HG03196 (cell line): ENCODE measurements around the gene PARD3.

Experiments
- ATAC-seq: cut with Tn5 transposase; IDR thresholded peaks from one replicate; pipeline ENCODE4 v1.9.1; 2021; ENCODE audit not compliant: unreplicated experiment

PARD3 gene

DNA sequence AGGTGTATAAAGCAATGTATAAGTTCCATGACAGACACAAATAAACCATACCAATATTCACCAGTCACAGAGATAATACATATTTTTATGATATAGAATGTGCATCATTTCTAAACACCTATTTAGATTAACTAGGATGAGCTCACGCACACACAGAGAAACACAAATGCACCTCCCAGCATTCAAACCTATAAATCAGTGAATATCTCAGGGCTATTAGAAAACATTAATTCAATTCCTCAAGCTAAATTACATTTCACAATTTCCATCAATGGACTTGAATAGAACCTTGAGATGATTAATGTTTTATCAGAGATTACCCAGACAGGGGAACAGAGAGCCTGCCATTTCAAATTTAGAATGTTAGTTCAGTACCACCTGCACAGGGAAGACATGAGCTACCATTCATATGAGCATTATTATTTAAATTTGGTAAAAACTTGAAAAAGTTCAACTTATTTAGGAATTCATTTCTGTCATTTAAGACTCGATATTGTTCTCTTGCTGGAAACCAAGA lies 221.7 kb downstream of the PARD3 start:
- ATAC-seq = no peak

- ATAC-seq = no peak
These were observed 224.3 kb downstream of the PARD3 start for GRCh38 chr10:34590793-34591192.

- no peak for ATAC-seq
These were observed 225.8 kb downstream of the PARD3 start for GRCh38 chr10:34589275-34589674.

GRCh38 chr10:34587680-34588019 lies 227.4 kb downstream of the PARD3 start:
- ATAC-seq = no peak

GRCh38 chr10:34587002-34587679 lies 228.0 kb downstream of the PARD3 start:
- ATAC-seq = no peak

DNA sequence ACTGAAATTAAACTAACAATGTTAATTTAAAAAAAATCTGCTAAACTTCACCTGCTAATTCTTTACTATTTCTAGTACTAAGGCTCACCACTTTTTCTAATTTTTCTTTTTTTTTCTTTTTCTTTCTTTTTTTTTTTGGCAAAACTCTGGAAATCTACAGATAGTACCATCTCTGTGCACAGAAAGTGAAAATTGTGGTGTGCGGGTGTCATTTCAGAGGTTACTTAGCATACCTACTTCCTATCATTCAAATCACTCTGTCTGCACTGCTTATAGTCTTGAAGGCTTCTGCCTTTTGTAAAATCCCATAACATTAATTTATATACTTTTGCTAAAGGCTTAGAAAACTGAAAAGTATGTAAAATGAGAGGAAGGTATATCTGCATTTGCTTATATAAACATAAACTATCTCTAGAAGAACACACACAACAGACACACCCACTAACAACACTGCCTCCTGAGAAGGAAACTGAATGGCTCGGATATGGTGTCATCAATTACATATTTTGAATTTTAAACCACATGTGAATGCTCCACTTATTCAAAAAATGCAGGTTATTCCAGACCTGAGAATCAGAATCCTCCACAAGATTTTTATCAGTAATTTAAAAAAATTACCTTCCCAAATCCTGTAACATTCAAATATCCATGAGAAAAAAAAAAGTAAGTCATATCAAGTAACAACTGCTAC lies 229.5 kb downstream of the PARD3 start:
- peak; percentile 58 for ATAC-seq

DNA sequence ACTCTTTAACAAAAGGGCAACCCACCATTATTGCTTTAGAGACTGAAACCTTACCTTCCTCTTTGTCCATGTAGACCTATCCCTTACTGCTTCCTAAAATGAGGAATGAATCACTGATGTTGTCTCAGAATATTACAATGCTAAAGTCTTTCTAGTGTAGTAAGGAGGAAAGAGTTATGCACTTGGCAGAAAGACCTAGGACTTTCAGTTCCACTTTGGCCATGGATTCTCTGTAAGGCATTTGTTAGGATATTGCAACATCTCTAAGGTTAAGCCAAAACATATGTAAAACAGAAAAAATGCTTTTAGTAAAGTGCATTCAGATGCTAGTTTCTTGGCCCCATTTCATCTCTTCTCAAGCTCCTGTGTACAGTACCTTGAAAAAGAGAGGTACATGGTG lies 230.9 kb downstream of the PARD3 start:
- no peak for ATAC-seq

GRCh38 chr10:34581801-34582532 lies 233.1 kb downstream of the PARD3 start:
- ATAC-seq = no peak

GRCh38 chr10:34580643-34581042 lies 234.5 kb downstream of the PARD3 start:
- ATAC-seq = no peak

DNA sequence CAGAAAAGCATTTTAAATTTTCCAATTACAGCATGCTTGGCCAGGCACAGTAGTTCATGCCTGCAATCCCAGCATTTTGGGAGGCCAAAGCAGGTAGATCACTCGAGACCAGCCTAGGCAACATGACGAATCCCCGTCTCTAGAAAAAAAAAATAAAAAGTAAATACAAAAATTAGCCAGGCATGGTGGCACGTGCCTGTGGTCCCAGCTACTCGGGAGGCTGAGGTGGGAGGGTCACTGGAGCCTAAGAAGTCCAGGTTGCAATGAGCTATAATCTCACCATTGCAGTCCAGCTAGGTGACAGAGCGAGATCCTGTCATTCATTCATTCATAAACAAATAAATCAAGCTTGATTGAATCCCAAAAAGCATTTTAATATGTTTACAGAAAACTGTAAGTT lies 234.9 kb downstream of the PARD3 start:
- ATAC-seq = no peak

GRCh38 chr10:34578468-34578867 lies 236.6 kb downstream of the PARD3 start:
- ATAC-seq = no peak

- ATAC-seq = no peak
These were observed 238.3 kb downstream of the PARD3 start for GRCh38 chr10:34576797-34577196.

DNA sequence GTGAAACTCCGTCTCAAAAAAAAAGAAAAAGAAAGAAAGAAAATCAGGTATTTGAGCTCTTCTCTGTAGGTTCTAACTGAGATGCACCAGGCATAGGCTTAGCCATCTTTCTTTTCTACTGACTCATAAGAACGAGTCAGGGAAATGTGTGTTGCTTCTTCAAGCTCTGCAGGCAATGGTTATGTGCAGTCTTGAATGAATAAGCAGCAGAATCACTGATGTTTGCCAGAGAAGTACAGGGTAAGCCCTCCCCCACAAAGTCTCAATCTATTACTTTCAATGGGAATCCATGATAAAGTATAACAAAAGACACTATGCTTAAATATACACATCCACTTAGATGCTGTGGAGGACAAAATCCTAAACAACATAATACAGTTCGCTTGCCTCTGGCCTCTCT lies 239.2 kb downstream of the PARD3 start:
- ATAC-seq = no peak

GRCh38 chr10:34574353-34574934 lies 240.7 kb downstream of the PARD3 start:
- no peak for ATAC-seq

DNA sequence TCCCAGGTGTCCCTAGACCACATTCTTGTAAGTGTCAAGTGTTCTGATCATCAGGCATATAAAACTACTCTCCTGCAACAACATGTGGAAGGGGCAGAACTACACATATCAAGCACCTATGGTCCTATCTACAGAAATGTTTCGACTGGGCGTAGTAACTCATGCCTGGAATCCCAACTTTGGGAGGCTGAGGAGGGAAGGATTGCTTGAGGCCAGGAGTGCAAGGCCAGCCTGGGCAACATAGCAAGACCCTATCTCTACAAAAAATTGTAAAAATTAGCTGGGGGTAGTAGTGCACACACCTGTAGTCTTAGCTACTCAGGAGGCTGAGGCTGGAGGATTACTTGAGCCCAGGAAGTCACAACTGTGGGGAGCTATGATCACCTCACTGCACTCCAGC lies 244.2 kb downstream of the PARD3 start:
- no peak for ATAC-seq

GRCh38 chr10:34567659-34568253 lies 247.3 kb downstream of the PARD3 start:
- no peak for ATAC-seq

DNA sequence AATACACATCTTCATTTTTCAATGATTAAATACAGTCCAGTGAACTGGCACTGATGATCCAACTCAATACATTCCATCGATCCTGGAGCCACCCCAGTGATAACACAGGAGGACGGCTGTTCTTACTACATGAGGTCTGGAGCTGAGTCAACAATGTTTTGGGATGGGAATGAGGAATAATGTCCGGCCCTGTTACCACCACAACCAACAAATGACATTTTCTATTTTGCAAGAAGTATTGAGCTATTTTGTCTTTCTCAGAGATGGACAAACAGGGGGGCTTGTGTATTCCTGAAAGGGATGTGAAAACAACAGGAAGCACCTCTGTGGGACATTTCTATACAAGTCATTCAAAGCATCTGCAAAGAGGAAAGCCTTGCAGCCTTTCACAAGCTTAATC lies 249.2 kb downstream of the PARD3 start:
- no peak for ATAC-seq

- no peak for ATAC-seq
These were observed 257.0 kb downstream of the PARD3 start for GRCh38 chr10:34558093-34558583.

- no peak for ATAC-seq
These were observed 257.9 kb downstream of the PARD3 start for GRCh38 chr10:34557173-34557572.

- no peak for ATAC-seq
These were observed 259.4 kb downstream of the PARD3 start for GRCh38 chr10:34555653-34556052.

DNA sequence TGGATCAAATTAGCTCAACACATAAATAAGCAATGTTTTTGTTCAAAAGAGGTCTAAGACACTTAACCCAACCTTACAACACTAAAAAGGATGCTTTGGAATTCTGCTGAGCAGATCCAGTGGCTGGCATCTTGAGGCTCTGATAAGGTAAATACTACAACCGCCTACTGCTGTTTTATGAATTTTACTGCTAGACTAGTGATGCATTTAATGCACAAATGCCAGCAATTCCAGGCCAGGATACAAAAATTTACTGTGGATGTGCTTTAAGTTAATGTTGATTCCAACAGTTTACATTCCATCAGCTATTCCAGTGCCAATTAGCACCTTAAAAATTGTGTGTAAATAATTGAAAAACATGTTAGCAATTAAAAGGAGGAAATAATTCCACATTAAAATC lies 261.3 kb downstream of the PARD3 start:
- ATAC-seq = no peak
